ACHN (cell line): ENCODE results near the gene CASKIN2.
"Not testable (repeated sequence)": the region's sequence is repeated elsewhere in the genome, so short reads cannot be mapped to it uniquely, and the experiment has no call there.

Experiments used
- DNase-seq: peaks from one replicate; pipeline ENCODE4 v3.0.0-alpha.2; 2015
- in situ Hi-C: cut with HindIII; loops from 2 replicates; pipeline ENCODE4 v1.10.0; 2017; ENCODE audit warnings: low sequenced_read_pairs, low pct_ligation_motif_present, low pct_unique_long_range_greater_than_20kb

Gene CASKIN2

DNA sequence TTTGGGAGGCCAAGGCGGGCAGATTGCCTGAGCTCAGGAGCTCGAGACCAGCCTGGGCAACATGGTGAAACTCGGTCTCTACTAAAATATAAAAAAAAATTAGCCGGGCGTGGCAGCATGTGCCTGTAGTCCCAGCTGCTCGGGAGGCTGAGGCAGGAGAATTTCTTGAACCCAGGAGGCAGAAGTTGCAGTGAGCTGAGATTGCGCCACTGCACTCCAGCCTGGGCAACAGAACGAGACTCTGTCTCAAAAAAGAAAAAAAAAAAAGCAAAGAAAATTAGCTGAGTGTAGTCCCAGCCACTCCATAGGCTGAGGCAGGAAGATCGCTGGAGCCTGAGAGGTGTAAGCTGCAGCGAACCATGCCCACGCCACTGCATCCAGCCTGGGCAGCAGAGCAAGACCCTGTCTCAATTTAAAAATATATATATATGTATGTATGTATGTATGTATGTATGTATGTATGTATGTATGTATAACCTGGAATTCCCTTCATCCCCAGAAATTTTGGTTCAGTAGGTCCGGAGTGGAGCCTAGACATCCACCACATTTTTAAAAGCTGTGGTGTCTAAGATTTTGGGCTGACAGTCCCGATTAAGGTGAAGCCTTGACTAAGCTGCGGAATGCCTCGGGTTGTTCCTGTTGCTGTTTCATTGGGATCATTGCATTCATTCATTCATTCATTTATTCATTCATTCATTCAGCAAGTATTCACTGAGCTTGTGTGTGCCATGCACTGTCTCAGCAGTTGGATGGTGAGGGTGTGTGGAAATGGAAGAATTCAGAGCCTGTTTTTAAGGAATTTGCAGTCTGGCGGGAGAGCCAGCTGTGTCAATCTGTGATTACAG, 33.0 kb downstream of the CASKIN2 start:
- in situ Hi-C loops = no loop called here
- DNase-seq = no peak

GRCh38 chr17:75481194-75482068, 33.9 kb downstream of the CASKIN2 start:
- in situ Hi-C loops = no loop called here
- DNase-seq = no peak

DNA sequence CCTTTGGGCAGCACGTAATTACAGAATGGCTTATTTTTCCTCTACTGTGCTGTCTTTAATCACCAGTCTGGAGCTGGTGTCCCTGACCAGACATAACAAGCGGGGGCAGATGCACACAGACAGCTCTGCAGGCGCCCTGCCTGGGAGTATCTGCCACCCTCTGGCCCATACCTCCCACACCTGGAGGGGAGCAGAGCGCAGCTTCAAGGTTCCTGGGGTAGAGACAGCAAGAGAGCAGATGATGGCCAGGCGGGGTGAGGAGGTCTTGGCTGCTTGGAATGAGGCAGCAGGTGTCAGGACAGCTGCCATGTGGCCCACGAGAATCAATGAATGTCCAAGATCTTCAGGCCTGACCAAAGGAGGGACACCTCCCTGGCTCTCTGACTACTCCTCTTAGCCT, 35.1 kb downstream of the CASKIN2 start:
- no peak for DNase-seq
- in situ Hi-C loops = no loop called here

GRCh38 chr17:75478508-75478907, 36.8 kb downstream of the CASKIN2 start:
- in situ Hi-C loops = no loop called here
- no peak for DNase-seq

GRCh38 chr17:75477490-75477862, 37.9 kb downstream of the CASKIN2 start:
- DNase-seq, in situ Hi-C loops: not testable (repeated sequence)

- no peak for DNase-seq
- in situ Hi-C loops = no loop called here
Observed at GRCh38 chr17:75476752-75477489, 38.4 kb downstream of the CASKIN2 start.

GRCh38 chr17:75476271-75476671, 39.1 kb downstream of the CASKIN2 start:
- DNase-seq = no peak
- in situ Hi-C loops = no loop called here

GRCh38 chr17:75475851-75476250, 39.5 kb downstream of the CASKIN2 start:
- in situ Hi-C loops = no loop called here
- no peak for DNase-seq

GRCh38 chr17:75475144-75475835, 40.0 kb downstream of the CASKIN2 start:
- no peak for DNase-seq
- in situ Hi-C loops = no loop called here

DNA sequence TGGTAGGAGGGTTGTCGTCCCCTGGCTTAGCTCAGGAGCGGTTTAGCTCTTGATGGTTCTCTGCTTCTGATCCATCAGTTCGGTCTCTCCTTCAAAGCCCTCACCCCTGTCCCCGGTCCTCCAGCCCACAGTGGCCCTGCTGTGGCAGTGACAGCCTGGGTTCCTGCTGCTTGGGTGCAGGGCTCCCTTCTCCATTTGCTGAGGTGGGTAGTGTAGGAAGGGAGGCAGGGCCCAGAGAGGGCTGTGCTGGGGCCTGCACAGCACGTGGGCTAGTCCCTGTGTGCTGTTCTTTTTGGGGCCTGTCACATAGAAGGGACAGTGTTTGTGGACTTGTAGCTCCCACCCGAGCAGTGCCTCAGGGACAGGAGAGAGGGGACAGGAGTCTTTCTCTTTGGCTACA, 40.6 kb downstream of the CASKIN2 start:
- no peak for DNase-seq
- in situ Hi-C loops = no loop called here

GRCh38 chr17:75473246-75473645, 42.1 kb downstream of the CASKIN2 start:
- DNase-seq = no peak

GRCh38 chr17:75472119-75472518, 43.2 kb downstream of the CASKIN2 start:
- in situ Hi-C loops = no loop called here
- DNase-seq = no peak

More at GRCh38 chr17:75473246-75473645, 42.1 kb downstream of the CASKIN2 start:
- in situ Hi-C loops = no loop called here

GRCh38 chr17:75471207-75471606, 44.1 kb downstream of the CASKIN2 start:
- no peak for DNase-seq
- in situ Hi-C loops = no loop called here

- DNase-seq = no peak
- in situ Hi-C loops = no loop called here
Observed at GRCh38 chr17:75468779-75469373, 46.5 kb downstream of the CASKIN2 start.

DNA sequence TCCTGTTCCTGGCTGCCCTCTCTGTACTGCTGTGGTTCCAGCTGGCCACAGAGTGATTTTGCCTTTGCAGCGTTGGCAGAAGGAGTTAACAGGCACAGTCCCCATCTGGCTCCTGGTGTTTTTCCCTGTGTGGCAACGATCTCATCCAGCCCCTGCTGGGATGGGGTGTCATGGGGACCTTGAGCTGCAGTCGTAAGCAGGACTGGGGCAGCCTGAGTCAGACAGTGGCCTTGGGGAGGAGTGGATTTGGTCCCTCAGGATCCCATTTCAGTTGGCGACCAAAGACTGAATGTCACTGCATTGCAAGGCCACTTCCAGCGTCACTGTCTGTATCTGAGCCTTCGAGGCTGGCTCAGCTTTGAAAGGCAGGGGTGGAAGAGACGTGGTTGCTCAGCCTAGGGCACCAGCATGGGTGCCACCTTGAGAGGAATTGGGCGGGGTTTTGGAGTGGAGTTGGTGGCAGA, 47.0 kb downstream of the CASKIN2 start:
- in situ Hi-C loops = no loop called here
- DNase-seq = no peak

GRCh38 chr17:75465039-75465438, 50.3 kb downstream of the CASKIN2 start:
- DNase-seq = no peak
- in situ Hi-C loops = no loop called here

DNA sequence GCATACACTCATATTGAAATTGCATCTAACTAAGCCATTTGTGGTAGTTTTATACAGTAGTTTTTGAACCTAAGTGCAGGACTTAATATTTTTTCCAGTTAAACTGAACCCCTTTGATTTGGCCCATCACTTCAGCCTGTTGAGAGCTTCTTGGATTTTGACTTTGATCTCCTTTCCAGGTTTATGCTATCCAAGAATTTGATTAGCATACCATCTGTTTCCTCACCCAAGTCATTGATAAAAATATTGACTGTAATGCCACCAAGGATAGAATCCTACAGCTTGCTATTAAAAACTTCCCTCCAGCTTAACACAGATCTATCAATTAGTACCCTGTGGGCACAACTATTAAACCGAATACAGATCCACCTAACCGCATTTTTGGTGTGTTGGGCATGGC, 51.7 kb downstream of the CASKIN2 start:
- DNase-seq = no peak
- in situ Hi-C loops = no loop called here

GRCh38 chr17:75460295-75460694, 55.0 kb downstream of the CASKIN2 start:
- in situ Hi-C loops = no loop called here
- no peak for DNase-seq
